GM23338 (cell line): Measurements from ENCODE around the gene ADIPOQ. TPM values are rescaled to one million over a fixed set of nuclear protein-coding genes. Genes with fewer than 3 reads are reported as not detected.

Source experiments
- ATAC-seq: fragments of 200-7000 bp; cut with Tn5 transposase; 3 replicates; pipeline ENCODE4 v1.9.1; 2020
- DNase-seq: peaks from one replicate; pipeline ENCODE4 v3.0.0-alpha.2; 2015; ENCODE audit warnings: low spot score
- H2AFZ ChIP-seq: fragments of 200-600 bp; sonication (generic); 2 replicates; pipeline ENCODE4 v1.8.0; 2016; ENCODE audit warnings: antibody characterized with exemption, mild to moderate bottlenecking, moderate library complexity
- H3F3A ChIP-seq: fragments of 200-600 bp; sonication (generic); replicated peaks from 2 replicates; pipeline ENCODE4 v1.8.0; 2017; ENCODE audit warnings: antibody characterized with exemption, mixed run types, low read depth
- H3K27ac ChIP-seq: fragments of 200-600 bp; sonication (generic); 2 replicates; pipeline ENCODE4 v1.6.1; 2016; ENCODE audit warnings: low read depth
- H3K27me3 ChIP-seq: fragments of 200-600 bp; sonication (generic); 2 replicates; pipeline ENCODE4 v1.8.0; 2016; ENCODE audit warnings: mild to moderate bottlenecking, mixed run types, moderate library complexity; ENCODE audit not compliant: insufficient read depth
- H3K36me3 ChIP-seq: fragments of 200-600 bp; sonication (generic); 2 replicates; pipeline ENCODE4 v1.8.0; 2016; ENCODE audit warnings: mild to moderate bottlenecking; ENCODE audit not compliant: insufficient read depth
- H3K4me1 ChIP-seq: fragments of 200-600 bp; sonication (generic); 2 replicates; pipeline ENCODE4 v1.8.0; 2016; ENCODE audit warnings: mild to moderate bottlenecking, moderate library complexity; ENCODE audit not compliant: insufficient read depth
- H3K4me2 ChIP-seq: fragments of 200-600 bp; sonication (generic); 2 replicates; pipeline ENCODE4 v1.7.1; 2017; ENCODE audit warnings: mixed run types
- H3K4me3 ChIP-seq: fragments of 200-600 bp; sonication (generic); 2 replicates; pipeline ENCODE4 v1.6.1; 2016; ENCODE audit warnings: mixed run types
- H3K79me2 ChIP-seq: fragments of 200-600 bp; sonication (generic); replicated peaks from 2 replicates; pipeline ENCODE4 v1.8.0; 2017; ENCODE audit warnings: mild to moderate bottlenecking; ENCODE audit not compliant: insufficient read depth
- H3K9me2 ChIP-seq: fragments of 200-600 bp; sonication (generic); 2 replicates; pipeline ENCODE4 v1.8.0; 2017; ENCODE audit not compliant: insufficient read depth
- H4K20me1 ChIP-seq: fragments of 200-600 bp; sonication (generic); replicated peaks from 2 replicates; pipeline ENCODE4 v1.8.0; 2017; ENCODE audit warnings: mild to moderate bottlenecking; ENCODE audit not compliant: insufficient read depth
- H3K27ac Mint-ChIP-seq: 2 replicates; pipeline ENCODE4 v1.8.0; 2020; ENCODE audit warnings: inconsistent platforms, mild to moderate bottlenecking, moderate library complexity, mixed read lengths
- H3K27me3 Mint-ChIP-seq: 3 replicates; pipeline ENCODE4 v1.8.0; 2022; ENCODE audit warnings: low read depth, mild to moderate bottlenecking, moderate library complexity, mixed read lengths, inconsistent platforms; ENCODE audit not compliant: insufficient read depth, poor library complexity
- H3K36me3 Mint-ChIP-seq: 3 replicates; pipeline ENCODE4 v1.8.0; 2021; ENCODE audit warnings: low read depth, mild to moderate bottlenecking, inconsistent platforms, moderate library complexity, mixed read lengths
- H3K4me1 Mint-ChIP-seq: 3 replicates; pipeline ENCODE4 v1.8.0; 2020; ENCODE audit warnings: mild to moderate bottlenecking, inconsistent platforms, mixed read lengths
- H3K4me3 Mint-ChIP-seq: 3 replicates; pipeline ENCODE4 v1.8.0; 2021; ENCODE audit warnings: moderate library complexity, mild to moderate bottlenecking, inconsistent platforms, mixed read lengths
- H3K9me3 Mint-ChIP-seq: 3 replicates; pipeline ENCODE4 v1.8.0; 2020; ENCODE audit warnings: moderate library complexity, mild to moderate bottlenecking, inconsistent platforms, mixed read lengths
- CREB1 ChIP-seq: fragments of 250-450 bp; sonication (Bioruptor Pico); IDR thresholded peaks from 2 replicates; pipeline ENCODE4 v1.5.0; 2020; ENCODE audit warnings: low read depth, mild to moderate bottlenecking, moderate library complexity
- CTCF ChIP-seq, 2 experiments: fragments of 200-600 bp in 1 of 2; sonication (generic) in 1 of 2; conservative IDR thresholded peaks; 2 replicates each; pipeline versions ENCODE4 v1.5.1 to v1.6.1; 2016 to 2017; ENCODE audit warnings: antibody characterized with exemption in 2 of 2, low read depth in 2 of 2, mild to moderate bottlenecking in 2 of 2, moderate library complexity in 1 of 2
- ETS1 ChIP-seq: IDR thresholded peaks from 2 replicates; pipeline ENCODE4 v1.6.1; 2016; ENCODE audit warnings: antibody characterized with exemption
- EZH2 ChIP-seq: fragments of 200-600 bp; sonication (generic); IDR thresholded peaks from one replicate; pipeline ENCODE4 v1.8.0; 2017; ENCODE audit warnings: antibody characterized with exemption, mild to moderate bottlenecking, low read depth; ENCODE audit not compliant: unreplicated experiment
- EZH2phosphoT487 ChIP-seq: fragments of 200-600 bp; sonication (generic); IDR thresholded peaks from one replicate; pipeline ENCODE4 v1.8.1; 2018; ENCODE audit warnings: antibody characterized with exemption; ENCODE audit not compliant: unreplicated experiment
- JUNB ChIP-seq: IDR thresholded peaks from one replicate; pipeline ENCODE4 v1.6.1; 2016; ENCODE audit warnings: antibody characterized with exemption; ENCODE audit not compliant: unreplicated experiment
- NANOG ChIP-seq: IDR thresholded peaks from 2 replicates; pipeline ENCODE4 v1.6.1; 2016; ENCODE audit warnings: antibody characterized with exemption, borderline replicate concordance
- POLR2AphosphoS5 ChIP-seq: IDR thresholded peaks from 2 replicates; pipeline ENCODE4 v1.6.1; 2016; ENCODE audit warnings: antibody characterized with exemption, low read depth
- STAT1 ChIP-seq: IDR thresholded peaks from one replicate; pipeline ENCODE4 v1.6.1; 2016; ENCODE audit warnings: antibody characterized with exemption; ENCODE audit not compliant: unreplicated experiment
- ZNF114 ChIP-seq: fragments of 250-450 bp; sonication (Bioruptor Pico); IDR thresholded peaks from 2 replicates; pipeline ENCODE4 v1.5.0; 2020; ENCODE audit warnings: mild to moderate bottlenecking, moderate library complexity
- ZNF331 ChIP-seq: fragments of 250-450 bp; sonication (Bioruptor Pico); IDR thresholded peaks from 2 replicates; pipeline ENCODE4 v1.5.0; 2020; ENCODE audit warnings: low read depth, mild to moderate bottlenecking, moderate library complexity
- ZNF462 ChIP-seq: fragments of 250-450 bp; sonication (Bioruptor Pico); IDR thresholded peaks from 2 replicates; pipeline ENCODE4 v1.5.0; 2020; ENCODE audit warnings: mild to moderate bottlenecking, moderate library complexity
- polyA plus RNA-seq: library from polyadenylated mRNA; unstranded; fragments of >200 nt; fragmentation: Nextera tagmentation; extraction: Ambion mirVana; gene quantifications from 2 replicates; pipeline ENCODE4 v1.2.1, GENCODE V29; 2016
- total RNA-seq: library from RNA; depleted of rRNA; stranded (reverse); fragments of >200 nt; shearing (Covaris generic); gene quantifications from 2 replicates; pipeline ENCODE4 v1.2.3, GENCODE V29; 2014
- TF ChIP-seq, protein P1 (sequence below): IDR thresholded peaks from one replicate; pipeline ENCODE4 v1.6.1; 2018; ENCODE audit warnings: antibody characterized with exemption; ENCODE audit not compliant: unreplicated experiment

ADIPOQ gene
- total and polyA plus RNA-seq, 2 experiments from 2014 or later, result not detected

DNA sequence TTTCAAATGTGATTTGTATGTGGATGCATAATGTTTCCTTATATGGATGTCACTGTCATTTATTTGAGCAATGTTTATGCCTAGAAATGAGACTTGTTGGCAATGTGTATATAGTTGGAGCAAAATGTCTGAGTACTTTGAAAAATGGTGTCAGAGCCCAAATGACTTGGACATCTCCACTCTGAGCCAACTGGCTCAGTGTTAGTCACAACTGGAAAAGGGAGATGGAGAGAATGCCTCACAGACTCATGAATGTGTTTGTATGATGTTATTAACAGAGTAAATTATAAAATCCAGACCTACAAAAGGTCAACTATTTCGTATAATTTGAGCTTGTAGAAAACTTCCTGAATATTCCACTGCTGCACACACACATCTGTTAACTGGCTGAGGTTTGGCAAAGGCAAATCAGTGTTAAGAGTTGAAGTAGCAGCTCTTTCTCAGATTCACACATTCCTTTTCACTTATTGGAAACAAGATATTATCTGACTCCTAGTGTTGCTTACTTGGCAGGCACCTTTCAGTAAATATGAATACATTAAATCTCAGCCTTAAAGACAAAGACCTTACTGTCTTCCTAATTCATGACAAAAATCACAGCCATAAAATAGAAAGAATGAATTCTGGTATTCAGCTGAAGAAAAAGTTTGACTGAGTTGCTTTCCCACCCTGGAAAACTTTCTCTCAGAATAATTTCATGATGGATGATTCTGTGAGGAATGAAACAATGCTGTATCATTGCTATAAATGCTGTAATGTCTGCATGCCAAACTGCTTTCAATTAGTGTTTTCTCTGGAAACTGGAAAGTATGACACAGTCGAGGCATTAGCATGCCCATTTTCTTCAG, 27.0 kb downstream of the ADIPOQ start:
- DNase-seq (no peak), ATAC-seq (no peak)
- H3K4me2 ChIP-seq, result no peak overlapping the region
- no peaks in the 10 kb centered on the region for H3K9me2 ChIP-seq
- H2AFZ ChIP-seq, result no peak overlapping the region
- Mint-ChIP-seq H3K9me3 (peaks cover 15% of the 10 kb centered on the region), H3K27ac (no peak overlapping the region), H3K4me3 (no peak overlapping the region), H3K4me1 (no peaks in the 10 kb centered on the region), H3K27me3 (no peaks in the 10 kb centered on the region), H3K36me3 (peaks cover 5% of the 10 kb centered on the region; the same call in 2 of the 3 replicates)
- no peaks in the 10 kb centered on the region for H3K4me1 ChIP-seq
- H3K4me3 ChIP-seq, result no peak overlapping the region
- no peak overlapping the region for H3K27ac ChIP-seq
- H3K27me3 ChIP-seq, result no peaks in the 10 kb centered on the region
- no peaks in the 10 kb centered on the region for H3K79me2 ChIP-seq
- H3F3A ChIP-seq, result peaks cover 4% of the 10 kb centered on the region; the same call in 1 of the 2 replicates
- TF ChIP-seq EZH2, result no peak
- TF ChIP-seq CTCF (conservative IDR thresholded peaks at IDR 0.05; ENCODE audit: low read depth in 2 of 2), result no peak
- TF ChIP-seq ZNF331 (CRISPR knock-in tag), result no peak
- no peak for TF ChIP-seq ETS1
- no peak for TF ChIP-seq NANOG
- no peak for TF ChIP-seq ZNF114
- TF ChIP-seq POLR2AphosphoS5, result no peak
- TF ChIP-seq STAT1, result no peak
- TF ChIP-seq, protein P1, sequence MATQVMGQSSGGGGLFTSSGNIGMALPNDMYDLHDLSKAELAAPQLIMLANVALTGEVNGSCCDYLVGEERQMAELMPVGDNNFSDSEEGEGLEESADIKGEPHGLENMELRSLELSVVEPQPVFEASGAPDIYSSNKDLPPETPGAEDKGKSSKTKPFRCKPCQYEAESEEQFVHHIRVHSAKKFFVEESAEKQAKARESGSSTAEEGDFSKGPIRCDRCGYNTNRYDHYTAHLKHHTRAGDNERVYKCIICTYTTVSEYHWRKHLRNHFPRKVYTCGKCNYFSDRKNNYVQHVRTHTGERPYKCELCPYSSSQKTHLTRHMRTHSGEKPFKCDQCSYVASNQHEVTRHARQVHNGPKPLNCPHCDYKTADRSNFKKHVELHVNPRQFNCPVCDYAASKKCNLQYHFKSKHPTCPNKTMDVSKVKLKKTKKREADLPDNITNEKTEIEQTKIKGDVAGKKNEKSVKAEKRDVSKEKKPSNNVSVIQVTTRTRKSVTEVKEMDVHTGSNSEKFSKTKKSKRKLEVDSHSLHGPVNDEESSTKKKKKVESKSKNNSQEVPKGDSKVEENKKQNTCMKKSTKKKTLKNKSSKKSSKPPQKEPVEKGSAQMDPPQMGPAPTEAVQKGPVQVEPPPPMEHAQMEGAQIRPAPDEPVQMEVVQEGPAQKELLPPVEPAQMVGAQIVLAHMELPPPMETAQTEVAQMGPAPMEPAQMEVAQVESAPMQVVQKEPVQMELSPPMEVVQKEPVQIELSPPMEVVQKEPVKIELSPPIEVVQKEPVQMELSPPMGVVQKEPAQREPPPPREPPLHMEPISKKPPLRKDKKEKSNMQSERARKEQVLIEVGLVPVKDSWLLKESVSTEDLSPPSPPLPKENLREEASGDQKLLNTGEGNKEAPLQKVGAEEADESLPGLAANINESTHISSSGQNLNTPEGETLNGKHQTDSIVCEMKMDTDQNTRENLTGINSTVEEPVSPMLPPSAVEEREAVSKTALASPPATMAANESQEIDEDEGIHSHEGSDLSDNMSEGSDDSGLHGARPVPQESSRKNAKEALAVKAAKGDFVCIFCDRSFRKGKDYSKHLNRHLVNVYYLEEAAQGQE, result no peak
- TF ChIP-seq CREB1 (CRISPR knock-in tag), result no peak
- no peak for TF ChIP-seq ZNF462 (CRISPR knock-in tag)
- TF ChIP-seq JUNB, result no peak
- TF ChIP-seq EZH2phosphoT487, result no peak
- H4K20me1 ChIP-seq, result no peaks in the 10 kb centered on the region
- no peaks in the 10 kb centered on the region for H3K36me3 ChIP-seq
